WTC11 (cell line): Measurements from ENCODE around the gene CFAP77.

ENCODE experiments used
- CTCF ChIP-seq: fragments of 200-600 bp; IDR thresholded peaks from 2 replicates; pipeline ENCODE4 v1.8.0; 2022; ENCODE audit warnings: antibody characterized with exemption
- NR2C2 ChIP-seq: sonication (generic); formaldehyde crosslinking; IDR thresholded peaks from 2 replicates; pipeline ENCODE4 v1.8.0; 2022; ENCODE audit warnings: mild to moderate bottlenecking, missing genetic modification reagents
- RELA ChIP-seq: sonication (generic); formaldehyde crosslinking; IDR thresholded peaks from 2 replicates; pipeline ENCODE4 v1.8.1; 2022; ENCODE audit warnings: missing genetic modification reagents, mild to moderate bottlenecking, borderline replicate concordance
- ZNF121 ChIP-seq: sonication (generic); formaldehyde crosslinking; IDR thresholded peaks from 2 replicates; pipeline ENCODE4 v1.8.0; 2023; ENCODE audit warnings: missing genetic modification reagents

- no peak for TF ChIP-seq CTCF
- TF ChIP-seq ZNF121 (CRISPR knock-in tag) = no peak
- TF ChIP-seq NR2C2 (CRISPR knock-in tag) = no peak
- no peak for TF ChIP-seq RELA
These were observed 88.7 kb downstream of the CFAP77 start for GRCh38 chr9:132498531-132499210.
